Measurements from ENCODE around the gene CTNND2. TPM values are rescaled to one million over a fixed set of nuclear protein-coding genes. Genes with fewer than 3 reads are reported as not detected.

CTNND2 gene
- polyA plus RNA-seq, 1 donor from 2014 or later, result 67.0 TPM

- Histone ChIP-seq H3K9ac (ENCODE audit: low read length) (no peak overlapping the region), H3F3A (ENCODE audit: insufficient read depth, low read length, poor library complexity, severe bottlenecking) (no peaks in the 10 kb centered on the region), H3K4me3 (ENCODE audit: low read length) (no peak overlapping the region), H4K20me1 (ENCODE audit: insufficient read depth) (no peaks in the 10 kb centered on the region), H3K4me2 (ENCODE audit: low read length) (no peak overlapping the region), H2AFZ (ENCODE audit: low read depth, low read length) (no peak overlapping the region), H3K27me3 (ENCODE audit: insufficient read depth, low read depth, low read length) (no peaks in the 10 kb centered on the region), H3K36me3 (ENCODE audit: insufficient read depth, low read length) (no peaks in the 10 kb centered on the region), H3K27ac (ENCODE audit: low read length) (no peak overlapping the region), H3K9me3 (ENCODE audit: low read length) (no peaks in the 10 kb centered on the region), H3K79me2 (replicated peaks; ENCODE audit: insufficient read depth, low read length) (no peaks in the 10 kb centered on the region), H3K9me2 (ENCODE audit: insufficient read depth, low read length) (no peaks in the 10 kb centered on the region)
- TF ChIP-seq RAD21 (conservative IDR thresholded peaks at IDR 0.05) (no peak), SMC3 (conservative IDR thresholded peaks at IDR 0.05; ENCODE audit: poor library complexity) (no peak), POLR2AphosphoS5 (IDR thresholded peaks at IDR 0.05) (no peak), TAF1 (IDR thresholded peaks at IDR 0.05; ENCODE audit: low read depth) (no peak), CTCF (IDR thresholded peaks at IDR 0.05; ENCODE audit: poor library complexity, severe bottlenecking) (no peak), MXI1 (conservative IDR thresholded peaks at IDR 0.05; ENCODE audit: poor library complexity, severe bottlenecking) (no peak), EZH2 (IDR thresholded peaks at IDR 0.05; ENCODE audit: borderline replicate concordance, insufficient read depth, low read length, poor library complexity, severe bottlenecking) (no peak), REST (IDR thresholded peaks at IDR 0.05; ENCODE audit: borderline replicate concordance) (no peak), EP300 (conservative IDR thresholded peaks at IDR 0.05; ENCODE audit: poor library complexity, severe bottlenecking) (no peak)
Observed at GRCh38 chr5:11038772-11039171, 865.5 kb downstream of the CTNND2 start.

GRCh38 chr5:11037941-11038340 is 866.3 kb downstream of the CTNND2 start:
- Histone ChIP-seq H3K36me3 (ENCODE audit: insufficient read depth, low read length) (no peaks in the 10 kb centered on the region), H3K9me2 (ENCODE audit: insufficient read depth, low read length) (no peaks in the 10 kb centered on the region), H2AFZ (ENCODE audit: low read depth, low read length) (no peak overlapping the region), H3F3A (ENCODE audit: insufficient read depth, low read length, poor library complexity, severe bottlenecking) (no peaks in the 10 kb centered on the region), H3K4me3 (ENCODE audit: low read length) (no peak overlapping the region), H4K20me1 (ENCODE audit: insufficient read depth) (no peaks in the 10 kb centered on the region), H3K9ac (ENCODE audit: low read length) (no peak overlapping the region), H3K27me3 (ENCODE audit: insufficient read depth, low read depth, low read length) (no peaks in the 10 kb centered on the region), H3K4me2 (ENCODE audit: low read length) (no peak overlapping the region), H3K79me2 (replicated peaks; ENCODE audit: insufficient read depth, low read length) (no peaks in the 10 kb centered on the region), H3K9me3 (ENCODE audit: low read length) (no peaks in the 10 kb centered on the region), H3K27ac (ENCODE audit: low read length) (no peak overlapping the region)
- TF ChIP-seq RAD21 (conservative IDR thresholded peaks at IDR 0.05) (no peak), EP300 (conservative IDR thresholded peaks at IDR 0.05; ENCODE audit: poor library complexity, severe bottlenecking) (no peak), REST (IDR thresholded peaks at IDR 0.05; ENCODE audit: borderline replicate concordance) (no peak), SMC3 (conservative IDR thresholded peaks at IDR 0.05; ENCODE audit: poor library complexity) (no peak), TAF1 (IDR thresholded peaks at IDR 0.05; ENCODE audit: low read depth) (no peak), EZH2 (IDR thresholded peaks at IDR 0.05; ENCODE audit: borderline replicate concordance, insufficient read depth, low read length, poor library complexity, severe bottlenecking) (no peak), CTCF (IDR thresholded peaks at IDR 0.05; ENCODE audit: poor library complexity, severe bottlenecking) (no peak), POLR2AphosphoS5 (IDR thresholded peaks at IDR 0.05) (no peak), MXI1 (conservative IDR thresholded peaks at IDR 0.05; ENCODE audit: poor library complexity, severe bottlenecking) (no peak)
